Ramos (cell line): ENCODE results near the gene YPEL3.

Experiments used
- in situ Hi-C: fragments of 300-500 bp; cut with MboI; formaldehyde crosslinking; loops from one replicate; pipeline ENCODE4 v1.14.3; 2022; ENCODE audit warnings: low sequenced_read_pairs; ENCODE audit not compliant: unreplicated experiment

The YPEL3 gene

GRCh38 chr16:30060346-30060745 is 35.7 kb downstream of the YPEL3 start:
- in situ Hi-C loops, result loop anchor here (10.0 kb wide), 1 partner anchor 364 kb away; no protein-coding TSS in a partner anchor

GRCh38 chr16:30054959-30055553 is 41.0 kb downstream of the YPEL3 start:
- in situ Hi-C loops, result no loop called here

GRCh38 chr16:30054451-30054850 is 41.6 kb downstream of the YPEL3 start:
- in situ Hi-C loops, result no loop called here

- in situ Hi-C loops, result no loop called here
Measured at GRCh38 chr16:30053376-30054015, 42.5 kb downstream of the YPEL3 start.

- in situ Hi-C loops, result no loop called here
Measured at GRCh38 chr16:30052671-30053372, 43.2 kb downstream of the YPEL3 start.

- in situ Hi-C loops, result no loop called here
Measured at GRCh38 chr16:30051518-30051917, 44.5 kb downstream of the YPEL3 start.

- in situ Hi-C loops, result no loop called here
Measured at GRCh38 chr16:30049871-30050270, 46.1 kb downstream of the YPEL3 start.

- in situ Hi-C loops, result no loop called here
Measured at GRCh38 chr16:30046588-30046987, 49.4 kb downstream of the YPEL3 start.

GRCh38 chr16:30046178-30046577 is 49.8 kb downstream of the YPEL3 start:
- in situ Hi-C loops, result no loop called here
